ENCODE results near the gene HNRNPC.
"Not testable (repeated sequence)": the region's sequence is repeated elsewhere in the genome, so short reads cannot be mapped to it uniquely, and the experiment has no call there.

HNRNPC gene

DNA sequence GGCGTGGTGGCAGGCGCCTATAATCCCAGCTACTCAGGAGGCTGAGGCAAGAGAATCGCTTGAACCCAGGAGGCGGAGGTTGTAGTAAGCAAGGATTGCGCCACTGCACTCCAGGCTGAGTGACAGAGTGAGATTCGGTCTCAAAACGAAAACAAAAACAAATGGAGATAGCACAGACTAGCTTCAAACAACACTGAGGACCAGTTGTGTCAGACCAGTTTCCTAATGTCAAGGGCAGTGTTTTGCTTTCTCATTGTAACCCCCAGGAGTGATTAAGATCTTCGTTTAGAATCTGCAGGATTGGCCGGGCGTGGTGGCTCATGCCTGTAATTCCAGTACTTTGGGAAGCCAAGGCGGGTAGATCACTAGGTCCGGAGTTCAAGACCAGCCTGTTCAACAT, 29.1 kb upstream of the HNRNPC start:
- no peak for DNase-seq (ENCODE audit: low read depth)
- no peak overlapping the region for H3K4me3 ChIP-seq (ENCODE audit: low read depth, low read length)
- TF ChIP-seq, protein P1, sequence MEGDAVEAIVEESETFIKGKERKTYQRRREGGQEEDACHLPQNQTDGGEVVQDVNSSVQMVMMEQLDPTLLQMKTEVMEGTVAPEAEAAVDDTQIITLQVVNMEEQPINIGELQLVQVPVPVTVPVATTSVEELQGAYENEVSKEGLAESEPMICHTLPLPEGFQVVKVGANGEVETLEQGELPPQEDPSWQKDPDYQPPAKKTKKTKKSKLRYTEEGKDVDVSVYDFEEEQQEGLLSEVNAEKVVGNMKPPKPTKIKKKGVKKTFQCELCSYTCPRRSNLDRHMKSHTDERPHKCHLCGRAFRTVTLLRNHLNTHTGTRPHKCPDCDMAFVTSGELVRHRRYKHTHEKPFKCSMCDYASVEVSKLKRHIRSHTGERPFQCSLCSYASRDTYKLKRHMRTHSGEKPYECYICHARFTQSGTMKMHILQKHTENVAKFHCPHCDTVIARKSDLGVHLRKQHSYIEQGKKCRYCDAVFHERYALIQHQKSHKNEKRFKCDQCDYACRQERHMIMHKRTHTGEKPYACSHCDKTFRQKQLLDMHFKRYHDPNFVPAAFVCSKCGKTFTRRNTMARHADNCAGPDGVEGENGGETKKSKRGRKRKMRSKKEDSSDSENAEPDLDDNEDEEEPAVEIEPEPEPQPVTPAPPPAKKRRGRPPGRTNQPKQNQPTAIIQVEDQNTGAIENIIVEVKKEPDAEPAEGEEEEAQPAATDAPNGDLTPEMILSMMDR (IDR thresholded peaks at IDR 0.05; ENCODE audit: low read depth, low read length, missing control alignments), result no peak

DNA sequence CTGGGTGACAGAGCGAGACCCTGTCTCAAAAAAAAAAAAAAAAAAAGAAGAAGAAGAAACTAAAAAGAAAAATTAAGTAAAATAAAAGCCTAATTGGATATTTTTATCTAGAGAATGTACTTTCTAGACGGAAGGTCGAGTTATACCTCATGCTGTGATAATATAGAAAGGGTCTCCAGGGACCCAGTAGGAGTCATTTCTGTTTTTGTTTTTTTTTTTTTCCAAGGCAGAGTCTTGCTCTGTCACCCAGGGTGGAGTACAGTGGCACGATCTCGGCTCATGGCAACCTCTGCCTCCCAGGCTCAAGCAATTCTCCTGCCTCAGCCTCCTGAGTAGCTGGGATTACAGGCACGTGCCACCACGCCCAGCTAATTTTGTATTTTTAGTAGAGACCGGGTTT, 24.8 kb upstream of the HNRNPC start:
- H3K4me3 ChIP-seq (ENCODE audit: low read depth, low read length); DNase-seq (ENCODE audit: low read depth): not testable (repeated sequence)

DNA sequence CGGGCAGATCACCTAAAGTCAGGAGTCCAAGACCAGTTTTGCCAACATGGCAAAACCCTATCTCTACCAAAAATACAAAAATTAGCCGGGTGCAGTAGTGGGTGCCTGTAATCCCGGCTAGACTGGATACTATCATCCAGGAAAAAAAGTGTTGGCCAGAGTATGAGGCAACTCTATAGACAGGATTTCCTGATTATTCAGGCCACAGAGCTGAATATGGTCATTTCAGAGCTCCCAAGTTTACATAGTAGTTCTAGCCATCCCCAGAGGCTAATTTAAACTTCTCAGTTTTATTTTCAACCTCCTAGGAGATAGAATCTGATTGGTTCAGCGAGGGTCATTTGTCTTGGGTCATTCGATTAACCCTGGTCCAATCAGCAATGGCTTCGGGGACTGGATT, 17.9 kb upstream of the HNRNPC start:
- no peak overlapping the region for H3K4me3 ChIP-seq (ENCODE audit: low read depth, low read length)
- TF ChIP-seq, protein P1 (IDR thresholded peaks at IDR 0.05; ENCODE audit: low read depth, low read length, missing control alignments), result no peak
- no peak for DNase-seq (ENCODE audit: low read depth)

DNA sequence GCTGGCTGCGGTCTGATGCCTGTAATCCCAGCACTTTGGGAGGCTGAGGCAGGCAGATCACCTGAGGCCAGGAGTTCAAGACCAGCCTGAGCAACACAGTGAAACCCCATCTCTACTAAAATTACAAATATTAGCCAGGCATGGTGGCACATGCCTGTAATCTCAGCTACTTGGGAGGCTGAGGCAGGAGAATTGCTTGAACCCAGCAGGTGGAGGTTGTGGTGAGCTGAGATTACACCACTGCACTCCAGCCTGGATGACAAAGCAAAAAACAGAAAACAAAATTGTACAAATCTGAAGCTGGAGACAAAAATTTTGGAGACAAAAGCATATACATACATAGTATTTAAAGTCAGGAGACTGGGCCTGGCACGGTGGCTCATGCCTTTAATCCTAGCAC, 17.3 kb upstream of the HNRNPC start:
- H3K4me3 ChIP-seq (ENCODE audit: low read depth, low read length); DNase-seq (ENCODE audit: low read depth): not testable (repeated sequence)

DNA sequence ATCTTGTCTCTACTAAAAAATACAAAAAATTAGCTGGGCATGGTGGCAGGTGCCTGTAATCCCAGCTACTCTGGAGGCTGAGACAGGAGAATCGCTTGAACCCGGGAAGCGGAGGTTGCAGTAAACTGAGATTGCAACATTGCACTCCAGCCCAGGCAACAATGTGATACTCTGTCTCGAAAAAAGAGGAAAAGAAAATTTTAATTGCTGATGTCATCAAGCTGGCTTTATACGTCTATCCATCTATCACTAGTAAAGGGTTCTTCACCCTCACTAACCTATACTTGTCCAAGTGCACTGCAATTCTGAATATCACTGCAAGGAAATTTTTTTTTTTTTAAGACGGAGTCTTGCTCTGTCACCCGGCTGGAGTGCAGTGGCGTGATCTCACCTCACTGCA, 12.7 kb upstream of the HNRNPC start:
- H3K4me3 ChIP-seq (ENCODE audit: low read depth, low read length), result not testable (repeated sequence)

DNA sequence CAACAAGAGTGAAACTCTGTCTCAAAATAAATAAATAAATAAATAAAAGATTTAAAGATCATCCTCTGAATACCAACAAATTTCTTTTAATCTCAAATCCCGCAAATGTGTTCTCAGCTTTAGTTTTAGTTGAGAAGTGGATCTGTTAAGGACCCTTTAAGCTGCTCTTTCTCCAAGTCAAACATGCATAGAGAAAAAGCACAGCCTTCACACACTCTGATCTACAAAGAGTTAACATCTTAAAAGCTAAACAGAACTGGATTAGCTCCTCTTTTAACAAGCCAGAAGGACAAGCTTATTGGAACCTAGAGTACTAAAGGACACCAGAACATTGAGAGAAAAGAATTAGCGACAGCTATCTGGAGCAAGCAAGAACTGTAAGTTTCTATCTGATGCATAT, 10.5 kb upstream of the HNRNPC start, which contains the start of gene RPGRIP1:
TSS of gene RPGRIP1 (plus strand) at position 301 of the 400 bp plus-strand sequence. CDS start 7,894 bp downstream, outside the sequence.
- no peak within 1 kb of the TSS for H3K4me3 ChIP-seq (ENCODE audit: low read depth, low read length)
- TF ChIP-seq, protein P1 (IDR thresholded peaks at IDR 0.05; ENCODE audit: low read depth, low read length, missing control alignments), result no peak
- no peak for DNase-seq (ENCODE audit: low read depth)

More for the DNA sequence above, 12.7 kb upstream of the HNRNPC start:
- not testable (repeated sequence) for DNase-seq (ENCODE audit: low read depth)

DNA sequence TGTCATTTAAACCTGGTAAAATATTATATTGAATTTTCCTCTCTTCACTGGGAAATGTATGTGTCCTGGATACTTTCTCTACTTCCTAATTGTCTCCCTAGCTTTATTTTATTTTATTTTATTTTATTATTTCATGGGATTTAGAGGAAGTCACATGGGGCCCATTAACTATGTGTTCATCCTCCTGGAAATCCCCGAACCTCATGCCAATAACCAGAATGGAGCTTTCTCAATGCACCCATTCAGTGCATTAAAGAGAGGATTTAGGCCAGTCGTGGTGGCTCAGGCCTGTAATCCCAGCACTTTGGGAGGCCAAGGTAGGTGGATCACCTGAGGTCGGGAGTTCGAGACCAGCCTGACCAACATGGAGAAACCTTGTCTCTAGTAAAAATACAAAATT, 9.4 kb upstream of the HNRNPC start:
- no peak for DNase-seq (ENCODE audit: low read depth)
- no peak overlapping the region for H3K4me3 ChIP-seq (ENCODE audit: low read depth, low read length)
- TF ChIP-seq, protein P1 (IDR thresholded peaks at IDR 0.05; ENCODE audit: low read depth, low read length, missing control alignments), result no peak

DNA sequence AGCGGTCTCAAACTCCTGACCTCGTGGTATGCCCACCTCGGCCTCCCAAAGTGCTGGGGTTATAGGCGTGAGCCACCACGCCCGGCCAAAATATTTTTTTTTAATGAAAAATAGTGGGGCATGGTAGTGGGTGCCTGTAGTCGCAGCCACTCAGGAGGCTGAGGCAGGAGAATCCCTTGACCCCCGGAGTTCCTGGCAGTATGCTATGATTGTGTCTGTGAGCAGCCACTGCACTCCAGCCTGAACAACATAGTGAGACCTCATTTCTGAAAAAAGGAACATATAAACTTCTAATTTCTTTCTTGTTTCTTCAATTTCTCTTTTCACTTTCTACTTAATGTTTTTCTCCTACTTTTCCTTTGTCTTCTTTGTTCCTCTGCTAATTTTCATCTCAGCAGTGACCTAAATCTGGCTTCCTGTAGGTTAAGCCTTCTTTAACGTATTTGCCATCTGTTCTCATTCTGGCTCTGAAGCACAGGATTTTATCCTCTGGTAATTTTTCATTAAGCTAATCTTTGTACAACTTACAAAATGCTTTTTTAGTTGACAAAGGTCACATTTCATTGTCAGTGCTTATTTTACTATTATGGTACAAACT, 6.1 kb upstream of the HNRNPC start:
- TF ChIP-seq, protein P1 (IDR thresholded peaks at IDR 0.05; ENCODE audit: low read depth, low read length, missing control alignments), result no peak
- H3K4me3 ChIP-seq (ENCODE audit: low read depth, low read length), result no peak overlapping the region
- DNase-seq (ENCODE audit: low read depth), result no peak

DNA sequence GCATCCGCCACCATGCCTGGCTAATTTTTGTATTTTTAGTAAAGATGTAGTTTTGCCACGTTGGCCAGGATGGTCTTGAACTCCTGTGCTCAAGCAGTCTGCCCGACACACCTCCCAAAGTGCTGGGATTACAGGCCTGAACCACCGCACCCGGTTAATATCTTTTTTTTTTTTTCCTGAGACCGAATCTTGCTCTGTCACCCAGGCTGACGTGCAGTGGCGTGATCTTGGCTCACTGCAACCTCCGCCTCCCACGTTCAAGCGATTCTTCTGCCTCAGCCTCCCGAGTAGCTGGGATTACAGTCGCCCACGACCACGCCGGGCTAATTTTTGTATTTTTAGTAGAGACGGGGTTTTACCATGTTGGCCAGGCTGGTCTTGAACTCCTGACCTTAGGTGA, 3.4 kb upstream of the HNRNPC start:
- DNase-seq (ENCODE audit: low read depth), result not testable (repeated sequence)

More for the DNA sequence above, 3.4 kb upstream of the HNRNPC start:
- not testable (repeated sequence) for H3K4me3 ChIP-seq (ENCODE audit: low read depth, low read length)

Measured in GM12864 (cell line).